ENCODE results near the gene ARRDC4. TPM values are rescaled to one million over a fixed set of nuclear protein-coding genes. Genes with fewer than 3 reads are reported as not detected.

The ARRDC4 gene
- total RNA-seq, 1 donor, result 11.7 TPM

DNA sequence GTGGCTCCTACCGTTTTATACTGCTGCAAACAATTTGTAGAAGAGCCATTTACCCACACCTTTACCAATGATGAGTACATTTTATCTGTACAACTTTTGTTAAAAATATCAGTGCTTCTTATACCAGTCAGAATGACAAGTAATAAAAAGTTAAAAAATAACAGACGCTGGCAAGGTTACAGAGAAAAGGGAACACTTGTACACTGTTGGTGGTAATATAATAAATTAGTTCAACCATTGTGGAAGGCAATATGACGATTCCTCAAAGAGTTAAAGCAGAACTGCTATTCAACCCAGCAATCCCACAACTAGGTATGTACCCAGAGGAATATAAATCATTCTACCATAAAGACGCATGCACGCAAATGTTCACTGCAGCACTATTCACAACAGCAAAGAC lies 51.9 kb downstream of the ARRDC4 start:
- no peak overlapping the region for H3K4me3 ChIP-seq (ENCODE audit: low read depth, low read length)
- DNase-seq (ENCODE audit: low read depth), result no peak
- TF ChIP-seq, protein P1, sequence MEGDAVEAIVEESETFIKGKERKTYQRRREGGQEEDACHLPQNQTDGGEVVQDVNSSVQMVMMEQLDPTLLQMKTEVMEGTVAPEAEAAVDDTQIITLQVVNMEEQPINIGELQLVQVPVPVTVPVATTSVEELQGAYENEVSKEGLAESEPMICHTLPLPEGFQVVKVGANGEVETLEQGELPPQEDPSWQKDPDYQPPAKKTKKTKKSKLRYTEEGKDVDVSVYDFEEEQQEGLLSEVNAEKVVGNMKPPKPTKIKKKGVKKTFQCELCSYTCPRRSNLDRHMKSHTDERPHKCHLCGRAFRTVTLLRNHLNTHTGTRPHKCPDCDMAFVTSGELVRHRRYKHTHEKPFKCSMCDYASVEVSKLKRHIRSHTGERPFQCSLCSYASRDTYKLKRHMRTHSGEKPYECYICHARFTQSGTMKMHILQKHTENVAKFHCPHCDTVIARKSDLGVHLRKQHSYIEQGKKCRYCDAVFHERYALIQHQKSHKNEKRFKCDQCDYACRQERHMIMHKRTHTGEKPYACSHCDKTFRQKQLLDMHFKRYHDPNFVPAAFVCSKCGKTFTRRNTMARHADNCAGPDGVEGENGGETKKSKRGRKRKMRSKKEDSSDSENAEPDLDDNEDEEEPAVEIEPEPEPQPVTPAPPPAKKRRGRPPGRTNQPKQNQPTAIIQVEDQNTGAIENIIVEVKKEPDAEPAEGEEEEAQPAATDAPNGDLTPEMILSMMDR (IDR thresholded peaks at IDR 0.05; ENCODE audit: insufficient read depth, low read depth, low read length), result no peak

DNA sequence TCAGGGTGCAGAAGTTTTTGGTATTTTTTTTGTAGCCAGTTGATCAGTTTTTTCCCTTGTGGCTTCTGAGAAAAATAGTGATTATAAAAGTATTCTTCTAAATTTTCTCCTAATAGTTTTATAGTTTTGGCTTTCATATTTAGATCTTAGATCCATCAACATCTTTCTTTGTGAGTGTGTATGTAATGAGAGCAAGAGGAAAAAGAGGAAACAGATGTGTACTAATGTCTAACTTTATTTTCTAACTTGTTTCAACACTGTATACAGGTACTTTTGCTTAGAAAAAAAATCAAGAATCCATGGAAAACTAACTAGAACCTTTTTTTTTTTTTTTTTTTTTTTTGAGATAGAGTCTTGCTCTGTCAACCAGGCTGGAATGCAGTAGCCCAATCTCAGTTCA lies 53.1 kb downstream of the ARRDC4 start:
- TF ChIP-seq, protein P1 (IDR thresholded peaks at IDR 0.05; ENCODE audit: insufficient read depth, low read depth, low read length), result no peak
- DNase-seq (ENCODE audit: low read depth), result no peak
- H3K4me3 ChIP-seq (ENCODE audit: low read depth, low read length), result no peak overlapping the region

DNA sequence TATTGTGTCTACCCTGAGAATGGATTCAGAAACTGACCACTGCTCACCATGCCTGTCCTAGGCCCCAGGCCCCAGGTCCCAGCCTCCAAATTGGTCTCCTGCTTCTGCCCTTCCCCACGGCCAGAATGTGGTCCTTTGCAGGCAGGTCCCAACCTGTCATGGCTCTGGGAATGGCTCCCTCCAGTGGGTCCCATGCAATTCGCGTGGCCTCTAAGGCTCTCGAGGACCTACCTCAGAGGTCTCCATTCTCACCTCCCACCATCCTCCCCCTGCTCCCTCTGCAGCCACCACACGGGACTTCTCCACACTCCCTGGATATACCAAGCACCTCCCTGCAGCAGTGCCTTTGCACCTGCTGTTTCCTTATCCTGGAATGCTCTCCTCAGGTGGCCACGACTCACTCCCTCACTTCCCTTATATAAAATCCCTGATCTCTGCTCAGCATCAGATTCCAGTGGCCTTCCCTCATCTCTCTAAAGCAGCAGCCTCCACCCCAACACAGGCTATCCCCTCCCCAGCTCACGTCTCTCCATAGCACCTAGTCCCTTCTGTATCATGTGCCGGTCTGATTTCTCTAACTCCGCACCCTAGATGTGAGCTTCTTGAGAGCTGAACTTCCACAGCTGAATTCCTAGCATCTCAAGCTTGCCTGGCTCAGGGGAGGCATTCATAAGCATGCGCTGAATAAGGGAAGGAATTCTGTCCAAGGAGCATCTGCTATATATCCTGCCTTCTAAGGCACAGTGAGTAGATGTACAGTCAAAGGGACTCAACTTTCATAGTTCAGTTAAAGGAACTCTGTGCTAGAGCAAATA lies 56.9 kb downstream of the ARRDC4 start:
- no peak for DNase-seq (ENCODE audit: low read depth)
- TF ChIP-seq, protein P1 (IDR thresholded peaks at IDR 0.05; ENCODE audit: insufficient read depth, low read depth, low read length), result no peak
- H3K4me3 ChIP-seq (ENCODE audit: low read depth, low read length), result no peak overlapping the region

DNA sequence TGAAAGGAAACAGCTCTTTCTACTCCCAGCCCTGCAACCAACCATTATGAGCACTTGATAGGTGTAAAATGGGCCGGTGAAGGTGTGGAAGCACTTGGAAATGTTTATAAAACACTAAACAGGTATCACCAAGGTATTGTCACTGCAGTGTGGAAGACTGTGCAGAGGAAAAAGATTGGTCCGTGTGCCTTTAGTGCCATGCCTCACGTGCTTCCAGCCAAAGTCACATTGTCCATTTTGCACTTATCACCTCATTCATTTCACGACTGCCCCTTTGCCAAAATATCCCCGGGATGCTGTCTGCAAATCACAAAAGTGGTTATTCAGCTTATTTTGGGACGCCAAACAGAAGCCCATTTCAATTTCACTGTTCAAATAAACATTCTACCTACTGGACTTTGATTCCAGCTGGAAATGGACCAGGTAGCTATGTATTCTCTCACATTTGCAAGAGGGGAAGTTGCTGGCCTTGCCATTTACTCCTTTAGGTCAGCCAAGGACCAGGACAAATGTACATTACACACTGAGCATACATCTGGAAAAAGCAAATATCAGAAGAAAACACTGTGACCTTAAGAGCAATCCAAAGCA lies 58.4 kb downstream of the ARRDC4 start:
- no peak overlapping the region for H3K4me3 ChIP-seq (ENCODE audit: low read depth, low read length)
- TF ChIP-seq, protein P1 (IDR thresholded peaks at IDR 0.05; ENCODE audit: insufficient read depth, low read depth, low read length), result no peak
- no peak for DNase-seq (ENCODE audit: low read depth)

Data from fibroblast of villous mesenchyme (primary cell).